Sigmoid colon (tissue), 4 donors: Measurements from ENCODE around the gene PLA2G5.

Source experiments
- CTCF ChIP-seq, 4 experiments: fragments of 450-650 bp in 3 of 4; fragments of 200-600 bp in 1 of 4; IDR thresholded peaks; one replicate each; pipeline ENCODE4 v1.5.1; 2016 to 2019; ENCODE audit warnings: antibody characterized with exemption in 4 of 4, mild to moderate bottlenecking in 3 of 4, moderate library complexity in 2 of 4
- POLR2A ChIP-seq, 2 donors: fragments of 450-650 bp; IDR thresholded peaks; one replicate each; pipeline ENCODE4 v1.6.1; 2016; ENCODE audit warnings: antibody characterized with exemption in 2 of 2, mild to moderate bottlenecking in 2 of 2, moderate library complexity in 2 of 2
- POLR2AphosphoS5 ChIP-seq, 4 donors: sonication (generic); formaldehyde crosslinking; IDR thresholded peaks; one replicate each; pipeline ENCODE4 v1.6.1; 2017; ENCODE audit warnings: antibody characterized with exemption in 4 of 4

- TF ChIP-seq POLR2A (IDR thresholded peaks at IDR 0.05): no peak
- no peak for TF ChIP-seq CTCF (IDR thresholded peaks at IDR 0.05)
- TF ChIP-seq POLR2AphosphoS5 (IDR thresholded peaks at IDR 0.05): no peak
Measured at GRCh38 chr1:20126806-20127440, 56.9 kb downstream of the PLA2G5 start.
